ENCODE data around the gene MEMO1. TPM values are rescaled to one million over a fixed set of nuclear protein-coding genes. Genes with fewer than 3 reads are reported as not detected.
"Not testable (repeated sequence)": the region's sequence is repeated elsewhere in the genome, so short reads cannot be mapped to it uniquely, and the experiment has no call there.

The MEMO1 gene
- 49.5 to 53.7 TPM (median 52.7 TPM) in 3 replicates for total RNA-seq

DNA sequence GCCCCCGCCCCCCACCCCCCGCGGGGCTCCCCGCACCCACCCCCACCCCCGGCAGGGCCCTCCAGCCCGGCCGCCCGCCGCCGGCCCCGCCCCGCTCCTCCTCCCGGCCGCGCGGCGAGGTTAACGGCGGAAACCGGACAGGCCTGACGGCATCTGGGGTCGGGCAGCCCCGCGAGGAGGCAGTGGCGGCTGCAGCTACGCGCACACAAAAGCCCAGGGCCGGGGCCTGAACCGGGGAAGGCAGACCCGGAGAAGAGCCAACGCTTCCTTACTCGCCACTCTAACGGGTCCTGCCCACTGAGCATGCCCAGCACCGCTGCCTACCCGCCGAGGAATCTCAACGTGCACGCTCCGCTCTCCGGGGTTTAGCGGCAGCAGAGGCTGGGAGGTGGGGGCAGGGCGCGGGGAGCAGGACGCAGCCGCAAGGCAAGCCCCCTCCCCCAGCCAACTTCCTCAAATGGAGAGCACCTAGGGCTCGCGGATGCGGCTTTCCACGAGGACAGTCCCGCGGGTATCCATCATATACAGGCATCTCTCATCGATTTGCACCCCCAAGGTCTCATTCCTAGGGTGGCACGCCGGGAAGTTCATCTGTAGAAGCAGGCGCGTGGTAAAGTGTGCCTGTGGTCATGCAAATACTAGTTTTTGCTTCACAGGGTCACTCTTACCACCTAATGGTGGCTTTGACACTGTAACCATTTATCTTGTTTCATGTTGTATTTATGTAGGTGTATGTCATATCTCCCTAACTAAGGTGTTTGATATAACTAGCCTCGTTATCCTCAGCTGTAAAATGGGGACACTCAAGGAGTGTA is at the start of gene MEMO1:
TSS of gene MEMO1 (minus strand) at position 339 of the 815 bp plus-strand sequence. CDS start 761 bp downstream, outside the sequence.
- no peaks in the 10 kb centered on the region for H3K9me3 Mint-ChIP-seq
- H3K27me3 Mint-ChIP-seq (ENCODE audit: low read depth), result no peaks in the 10 kb centered on the region
- peak; percentile 87 to 92 for DNase-seq (ENCODE audit: low spot score in 2 of 2, unreplicated experiment in 2 of 2)
- H3K4me3 Mint-ChIP-seq, result peak within 1 kb of the TSS; percentile 80
- peaks cover 8% of the 10 kb centered on the region for H3K36me3 Mint-ChIP-seq
- H3K4me1 Mint-ChIP-seq, result peaks cover 29% of the 10 kb centered on the region
- peak within 1 kb of the TSS; percentile 95 for H3K27ac Mint-ChIP-seq
- TF ChIP-seq, protein P1, sequence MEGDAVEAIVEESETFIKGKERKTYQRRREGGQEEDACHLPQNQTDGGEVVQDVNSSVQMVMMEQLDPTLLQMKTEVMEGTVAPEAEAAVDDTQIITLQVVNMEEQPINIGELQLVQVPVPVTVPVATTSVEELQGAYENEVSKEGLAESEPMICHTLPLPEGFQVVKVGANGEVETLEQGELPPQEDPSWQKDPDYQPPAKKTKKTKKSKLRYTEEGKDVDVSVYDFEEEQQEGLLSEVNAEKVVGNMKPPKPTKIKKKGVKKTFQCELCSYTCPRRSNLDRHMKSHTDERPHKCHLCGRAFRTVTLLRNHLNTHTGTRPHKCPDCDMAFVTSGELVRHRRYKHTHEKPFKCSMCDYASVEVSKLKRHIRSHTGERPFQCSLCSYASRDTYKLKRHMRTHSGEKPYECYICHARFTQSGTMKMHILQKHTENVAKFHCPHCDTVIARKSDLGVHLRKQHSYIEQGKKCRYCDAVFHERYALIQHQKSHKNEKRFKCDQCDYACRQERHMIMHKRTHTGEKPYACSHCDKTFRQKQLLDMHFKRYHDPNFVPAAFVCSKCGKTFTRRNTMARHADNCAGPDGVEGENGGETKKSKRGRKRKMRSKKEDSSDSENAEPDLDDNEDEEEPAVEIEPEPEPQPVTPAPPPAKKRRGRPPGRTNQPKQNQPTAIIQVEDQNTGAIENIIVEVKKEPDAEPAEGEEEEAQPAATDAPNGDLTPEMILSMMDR (IDR thresholded peaks at IDR 0.05; ENCODE audit: unreplicated experiment), result no peak

DNA sequence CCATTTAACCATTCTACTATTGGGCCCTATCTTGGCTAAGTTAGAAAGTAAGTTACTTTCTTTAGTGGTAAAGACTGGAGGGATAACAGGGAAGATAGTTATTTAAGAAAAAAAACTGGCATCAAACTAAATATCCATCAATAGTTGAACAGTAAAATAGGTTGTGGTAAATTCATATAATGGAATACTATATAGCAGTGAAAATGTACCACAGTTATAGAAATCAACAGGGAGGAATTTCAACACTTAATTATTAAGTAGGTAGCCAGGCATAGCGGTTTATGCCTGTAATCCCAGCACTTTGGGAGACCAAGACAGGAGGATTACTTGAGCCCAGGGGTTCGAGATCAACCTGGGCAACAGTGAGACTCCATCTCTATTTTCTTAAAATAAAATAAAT is 49.5 kb upstream of the MEMO1 start:
- TF ChIP-seq, protein P1 (IDR thresholded peaks at IDR 0.05; ENCODE audit: unreplicated experiment), result no peak
- Mint-ChIP-seq H3K4me1 (peaks cover 13% of the 10 kb centered on the region), H3K27ac (no peak overlapping the region), H3K36me3 (no peaks in the 10 kb centered on the region), H3K27me3 (ENCODE audit: low read depth) (no peaks in the 10 kb centered on the region), H3K4me3 (no peak overlapping the region), H3K9me3 (no peaks in the 10 kb centered on the region)
- DNase-seq (ENCODE audit: low spot score in 2 of 2, unreplicated experiment in 2 of 2), result no peak

DNA sequence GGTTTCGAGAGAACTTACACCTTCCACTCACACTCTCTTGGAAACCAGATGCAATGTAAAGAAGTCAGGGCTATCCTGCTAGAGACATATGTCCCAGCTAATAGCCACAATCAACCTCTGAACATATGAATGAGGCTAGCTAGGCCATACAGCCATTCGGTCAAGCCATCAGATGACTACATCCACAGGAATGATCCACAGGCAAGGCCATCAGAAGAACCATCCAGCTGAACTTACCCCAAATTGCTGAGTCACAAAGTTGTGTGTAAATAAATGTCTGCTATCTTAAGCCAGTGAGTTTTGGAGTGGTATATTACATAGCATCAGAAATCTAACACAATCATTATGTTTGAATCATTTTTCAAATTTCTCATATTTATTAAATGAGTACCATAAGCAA is 47.3 kb upstream of the MEMO1 start:
- H3K27ac Mint-ChIP-seq, result no peak overlapping the region
- H3K4me1 Mint-ChIP-seq, result peaks cover 7% of the 10 kb centered on the region
- TF ChIP-seq, protein P1 (IDR thresholded peaks at IDR 0.05; ENCODE audit: unreplicated experiment), result no peak
- DNase-seq (ENCODE audit: low spot score in 2 of 2, unreplicated experiment in 2 of 2), result no peak
- H3K9me3 Mint-ChIP-seq, result no peaks in the 10 kb centered on the region
- no peaks in the 10 kb centered on the region for H3K36me3 Mint-ChIP-seq
- H3K4me3 Mint-ChIP-seq, result no peak overlapping the region
- H3K27me3 Mint-ChIP-seq (ENCODE audit: low read depth), result no peaks in the 10 kb centered on the region

DNA sequence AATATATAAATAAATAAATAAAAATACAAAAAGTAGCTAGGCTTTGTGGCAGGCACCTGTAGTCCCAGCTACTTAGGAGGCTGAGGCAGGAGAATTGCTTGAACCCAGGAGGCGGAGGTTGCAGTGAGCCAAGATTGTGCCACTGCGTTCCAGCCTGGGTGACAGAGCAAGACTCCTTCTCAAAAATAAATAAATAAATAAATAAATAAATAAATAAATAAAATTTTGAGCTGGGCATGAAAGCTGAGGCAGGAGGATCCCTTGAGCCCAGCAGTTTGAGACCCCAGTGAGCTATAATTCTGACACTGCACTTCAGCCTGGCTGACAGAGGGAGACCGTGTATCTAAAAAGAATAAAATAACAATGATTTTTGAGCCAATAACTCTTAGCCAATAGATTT is 43.8 kb upstream of the MEMO1 start:
- not testable (repeated sequence) for H3K4me3 Mint-ChIP-seq; H3K27ac Mint-ChIP-seq; H3K27me3 Mint-ChIP-seq (ENCODE audit: low read depth); H3K4me1 Mint-ChIP-seq; DNase-seq (ENCODE audit: low spot score in 2 of 2, unreplicated experiment in 2 of 2); H3K36me3 Mint-ChIP-seq; H3K9me3 Mint-ChIP-seq

DNA sequence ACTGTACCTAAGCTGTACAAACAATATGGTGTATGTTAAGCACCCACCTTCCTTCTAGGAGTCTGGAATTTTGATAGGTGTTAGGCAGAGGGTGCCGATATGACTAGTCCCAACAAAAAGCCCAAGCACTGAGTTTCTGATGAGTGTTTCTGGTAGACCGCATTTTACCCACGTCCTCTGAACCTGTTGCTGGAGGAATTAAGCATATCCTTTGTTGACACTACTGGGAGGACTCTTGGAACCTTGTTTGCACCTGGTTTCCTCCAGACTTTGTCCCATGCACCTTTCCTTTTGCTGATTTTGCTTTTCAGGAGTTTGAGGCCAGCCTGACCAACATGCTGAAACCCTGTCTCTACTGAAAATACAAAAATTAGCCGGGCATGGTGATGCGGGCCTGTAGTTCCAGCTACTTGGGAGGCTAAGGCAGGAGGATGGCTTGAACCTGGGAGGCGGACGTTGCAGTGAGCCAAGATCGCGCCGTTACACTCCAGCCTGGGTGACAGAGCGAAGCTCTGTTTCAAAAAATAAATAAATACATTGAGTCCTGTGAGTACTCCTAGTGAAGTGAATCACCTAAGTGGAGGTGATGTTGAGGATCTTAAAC is 41.1 kb upstream of the MEMO1 start:
- H3K27me3 Mint-ChIP-seq (ENCODE audit: low read depth), result no peaks in the 10 kb centered on the region
- no peaks in the 10 kb centered on the region for H3K36me3 Mint-ChIP-seq
- no peak overlapping the region for H3K4me3 Mint-ChIP-seq
- H3K27ac Mint-ChIP-seq, result no peak overlapping the region
- H3K4me1 Mint-ChIP-seq, result no peaks in the 10 kb centered on the region
- DNase-seq (ENCODE audit: low spot score in 2 of 2, unreplicated experiment in 2 of 2), result no peak
- no peaks in the 10 kb centered on the region for H3K9me3 Mint-ChIP-seq
- TF ChIP-seq, protein P1 (IDR thresholded peaks at IDR 0.05; ENCODE audit: unreplicated experiment), result no peak

DNA sequence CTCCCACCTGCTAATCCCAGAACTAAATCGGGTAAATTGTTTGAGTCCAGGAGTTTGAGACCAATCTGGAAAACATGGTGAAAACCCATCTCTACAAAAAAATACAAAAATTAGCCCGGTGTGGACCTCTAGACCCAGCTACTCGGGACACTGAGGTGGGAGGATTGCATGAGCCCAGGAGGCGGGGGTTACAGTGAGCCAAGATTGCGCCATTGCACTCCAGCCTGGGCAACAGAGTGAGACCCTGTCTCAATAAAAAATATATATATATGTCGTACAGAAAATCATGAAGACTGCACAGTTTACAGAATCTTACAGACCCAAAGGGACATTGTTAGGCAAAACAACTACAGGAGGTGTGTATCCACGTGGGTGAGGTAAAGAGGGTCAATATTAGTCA is 32.8 kb upstream of the MEMO1 start:
- no peaks in the 10 kb centered on the region for H3K36me3 Mint-ChIP-seq
- H3K9me3 Mint-ChIP-seq, result no peaks in the 10 kb centered on the region
- TF ChIP-seq, protein P1 (IDR thresholded peaks at IDR 0.05; ENCODE audit: unreplicated experiment), result no peak
- peaks cover 13% of the 10 kb centered on the region for H3K4me1 Mint-ChIP-seq
- DNase-seq (ENCODE audit: low spot score in 2 of 2, unreplicated experiment in 2 of 2), result no peak
- no peak overlapping the region for H3K27ac Mint-ChIP-seq
- H3K27me3 Mint-ChIP-seq (ENCODE audit: low read depth), result no peaks in the 10 kb centered on the region
- no peak overlapping the region for H3K4me3 Mint-ChIP-seq
